Astrocyte (in vitro differentiated cells and primary cell): ENCODE measurements around the gene EPHB1.

Experiments used
- CTCF ChIP-seq: IDR thresholded peaks from 2 replicates; pipeline ENCODE4 v1.5.1; 2011; ENCODE audit warnings: low read depth, mild to moderate bottlenecking, inconsistent platforms, low read length, moderate library complexity; ENCODE audit not compliant: insufficient read depth
- EZH2 ChIP-seq: IDR thresholded peaks from 2 replicates; pipeline ENCODE4 v1.6.1; 2012; ENCODE audit warnings: mild to moderate bottlenecking, low read length, inconsistent platforms; ENCODE audit not compliant: insufficient read depth

DNA sequence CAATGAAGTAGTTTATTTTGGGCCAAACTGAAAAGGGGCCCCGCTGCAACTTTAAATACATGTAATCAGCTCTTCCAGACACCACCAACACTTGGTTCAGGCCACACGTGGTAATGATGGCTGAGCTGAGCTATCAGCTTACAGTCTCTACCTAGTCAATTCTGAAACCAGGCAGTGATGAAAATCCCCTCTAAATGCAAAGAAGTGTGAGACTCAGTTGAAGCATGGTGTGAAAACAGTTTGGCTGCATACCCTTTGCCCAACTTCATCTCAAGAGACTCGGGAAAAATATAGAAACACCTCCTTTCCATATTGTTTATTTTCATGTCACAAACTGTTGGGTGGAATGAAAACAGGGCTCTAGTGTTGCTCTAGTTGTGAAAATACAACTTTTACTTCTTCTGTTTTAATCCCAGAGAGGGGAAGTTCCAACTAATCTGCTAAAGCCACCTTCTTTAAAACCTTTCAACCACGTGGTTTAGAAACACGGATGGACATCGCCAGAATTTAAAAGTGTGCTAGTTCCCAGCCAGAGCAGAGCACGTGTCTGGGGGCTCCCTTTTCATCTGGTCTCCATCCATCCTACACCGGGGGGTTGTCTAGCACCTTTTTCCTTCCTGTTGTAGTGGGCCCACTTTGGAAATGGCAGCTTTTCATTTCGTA lies 229.1 kb downstream of the EPHB1 start:
- no peak for TF ChIP-seq CTCF
- no peak for TF ChIP-seq EZH2
